HG03571 (cell line): ENCODE data around the gene B9D1.

Experiments used
- ATAC-seq: cut with Tn5 transposase; IDR thresholded peaks from one replicate; pipeline ENCODE4 v1.9.1; 2021; ENCODE audit not compliant: unreplicated experiment

Gene B9D1

GRCh38 chr17:19388791-19389785 is 26.6 kb upstream of the B9D1 start:
- ATAC-seq, result no peak

DNA sequence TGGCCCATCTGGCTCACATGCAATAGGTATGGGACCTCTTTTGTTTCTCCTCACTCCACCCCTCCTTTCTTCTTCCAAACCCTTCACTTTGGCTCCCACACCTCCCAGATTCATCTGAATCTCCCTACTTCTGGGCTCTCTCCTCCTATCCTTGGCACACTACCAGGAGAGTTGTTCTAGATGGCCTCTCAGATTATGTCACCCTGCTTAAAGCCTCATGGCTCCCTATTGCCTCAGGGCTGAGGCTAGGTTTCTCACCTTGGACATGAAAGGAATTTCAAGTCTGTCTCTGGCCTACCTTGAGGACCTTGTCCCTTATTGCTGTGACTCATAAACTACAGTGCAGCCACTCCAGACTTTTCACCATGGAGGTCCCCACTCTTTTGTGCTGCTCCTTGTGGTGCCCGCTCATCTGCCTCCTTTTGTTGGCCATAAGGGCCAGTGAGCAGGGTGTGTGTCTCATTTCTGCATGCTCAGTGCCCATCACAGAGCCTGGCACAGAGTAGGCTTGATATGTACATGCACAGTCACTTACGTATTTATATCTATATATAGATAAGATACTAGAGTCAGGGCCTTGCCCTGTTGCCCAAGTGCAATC is 25.5 kb upstream of the B9D1 start:
- no peak for ATAC-seq

- no peak for ATAC-seq
Observed at GRCh38 chr17:19386974-19387920, 24.7 kb upstream of the B9D1 start, which contains the start of gene MFAP4. TSS of gene MFAP4 (minus strand) at chr17:19387190. CDS start at chr17:19387155, 35 bp downstream.

GRCh38 chr17:19386051-19386929 is 23.8 kb upstream of the B9D1 start:
- no peak for ATAC-seq

GRCh38 chr17:19385521-19385983 is 23.0 kb upstream of the B9D1 start:
- ATAC-seq, result no peak

- no peak for ATAC-seq
Observed at GRCh38 chr17:19384723-19385391, 22.3 kb upstream of the B9D1 start.

GRCh38 chr17:19383681-19384470 is 21.4 kb upstream of the B9D1 start:
- ATAC-seq, result no peak

- ATAC-seq, result no peak
Observed at GRCh38 chr17:19382531-19383444, 20.3 kb upstream of the B9D1 start.

DNA sequence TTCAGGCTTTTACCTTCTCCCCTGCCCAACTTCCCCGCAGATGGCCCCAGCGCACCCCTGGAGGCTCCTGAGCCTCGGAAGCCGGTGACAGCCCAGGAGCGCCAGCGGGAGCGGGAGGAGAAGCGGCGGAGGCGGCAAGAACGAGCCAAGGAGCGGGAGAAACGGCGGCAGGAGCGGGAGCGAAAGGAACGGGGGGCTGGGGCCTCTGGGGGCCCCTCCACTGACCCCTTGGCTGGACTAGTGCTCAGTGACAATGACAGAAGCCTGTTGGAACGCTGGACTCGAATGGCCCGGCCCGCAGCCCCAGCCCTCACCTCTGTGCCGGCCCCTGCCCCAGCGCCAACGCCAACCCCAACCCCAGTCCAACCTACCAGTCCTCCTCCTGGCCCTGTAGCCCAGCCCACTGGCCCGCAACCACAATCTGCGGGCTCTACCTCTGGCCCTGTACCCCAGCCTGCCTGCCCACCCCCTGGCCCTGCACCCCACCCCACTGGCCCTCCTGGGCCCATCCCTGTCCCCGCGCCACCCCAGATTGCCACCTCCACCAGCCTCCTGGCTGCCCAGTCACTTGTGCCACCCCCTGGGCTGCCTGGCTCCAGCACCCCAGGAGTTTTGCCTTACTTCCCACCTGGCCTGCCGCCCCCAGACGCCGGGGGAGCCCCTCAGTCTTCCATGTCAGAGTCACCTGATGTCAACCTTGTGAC is 19.4 kb upstream of the B9D1 start:
- ATAC-seq, result no peak

DNA sequence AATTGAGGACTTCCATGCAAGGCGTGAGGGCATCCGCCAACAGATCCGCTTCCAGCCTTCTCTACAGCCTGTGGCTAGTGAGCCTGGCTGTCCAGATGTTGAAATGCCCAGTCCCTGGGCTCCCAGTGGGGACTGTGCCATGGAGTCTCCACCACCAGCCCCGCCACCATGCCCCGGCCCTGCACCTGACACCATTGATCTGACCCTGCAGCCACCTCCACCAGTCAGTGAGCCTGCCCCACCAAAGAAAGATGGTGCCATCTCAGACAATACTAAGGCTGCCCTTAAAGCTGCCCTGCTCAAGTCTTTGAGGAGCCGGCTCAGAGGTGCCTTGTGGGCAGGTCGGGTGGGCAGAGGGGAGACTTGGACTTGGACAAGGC is 18.8 kb upstream of the B9D1 start:
- ATAC-seq, result no peak

DNA sequence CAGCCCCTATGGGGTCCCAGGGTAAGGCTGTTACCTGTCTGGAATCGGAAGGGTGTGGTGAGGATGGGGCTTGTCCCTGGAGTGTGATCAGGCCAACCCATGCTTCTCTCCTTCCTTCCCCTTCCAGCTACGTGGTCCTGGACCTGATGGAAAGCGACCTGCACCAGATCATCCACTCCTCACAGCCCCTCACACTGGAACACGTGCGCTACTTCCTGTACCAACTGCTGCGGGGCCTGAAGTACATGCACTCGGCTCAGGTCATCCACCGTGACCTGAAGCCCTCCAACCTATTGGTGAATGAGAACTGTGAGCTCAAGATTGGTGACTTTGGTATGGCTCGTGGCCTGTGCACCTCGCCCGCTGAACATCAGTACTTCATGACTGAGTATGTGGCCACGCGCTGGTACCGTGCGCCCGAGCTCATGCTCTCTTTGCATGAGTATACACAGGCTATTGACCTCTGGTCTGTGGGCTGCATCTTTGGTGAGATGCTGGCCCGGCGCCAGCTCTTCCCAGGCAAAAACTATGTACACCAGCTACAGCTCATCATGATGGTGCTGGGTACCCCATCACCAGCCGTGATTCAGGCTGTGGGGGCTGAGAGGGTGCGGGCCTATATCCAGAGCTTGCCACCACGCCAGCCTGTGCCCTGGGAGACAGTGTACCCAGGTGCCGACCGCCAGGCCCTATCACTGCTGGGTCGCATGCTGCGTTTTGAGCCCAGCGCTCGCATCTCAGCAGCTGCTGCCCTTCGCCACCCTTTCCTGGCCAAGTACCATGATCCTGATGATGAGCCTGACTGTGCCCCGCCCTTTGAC is 18.2 kb upstream of the B9D1 start:
- no peak for ATAC-seq

GRCh38 chr17:19379361-19380065 is 17.0 kb upstream of the B9D1 start:
- ATAC-seq, result no peak

DNA sequence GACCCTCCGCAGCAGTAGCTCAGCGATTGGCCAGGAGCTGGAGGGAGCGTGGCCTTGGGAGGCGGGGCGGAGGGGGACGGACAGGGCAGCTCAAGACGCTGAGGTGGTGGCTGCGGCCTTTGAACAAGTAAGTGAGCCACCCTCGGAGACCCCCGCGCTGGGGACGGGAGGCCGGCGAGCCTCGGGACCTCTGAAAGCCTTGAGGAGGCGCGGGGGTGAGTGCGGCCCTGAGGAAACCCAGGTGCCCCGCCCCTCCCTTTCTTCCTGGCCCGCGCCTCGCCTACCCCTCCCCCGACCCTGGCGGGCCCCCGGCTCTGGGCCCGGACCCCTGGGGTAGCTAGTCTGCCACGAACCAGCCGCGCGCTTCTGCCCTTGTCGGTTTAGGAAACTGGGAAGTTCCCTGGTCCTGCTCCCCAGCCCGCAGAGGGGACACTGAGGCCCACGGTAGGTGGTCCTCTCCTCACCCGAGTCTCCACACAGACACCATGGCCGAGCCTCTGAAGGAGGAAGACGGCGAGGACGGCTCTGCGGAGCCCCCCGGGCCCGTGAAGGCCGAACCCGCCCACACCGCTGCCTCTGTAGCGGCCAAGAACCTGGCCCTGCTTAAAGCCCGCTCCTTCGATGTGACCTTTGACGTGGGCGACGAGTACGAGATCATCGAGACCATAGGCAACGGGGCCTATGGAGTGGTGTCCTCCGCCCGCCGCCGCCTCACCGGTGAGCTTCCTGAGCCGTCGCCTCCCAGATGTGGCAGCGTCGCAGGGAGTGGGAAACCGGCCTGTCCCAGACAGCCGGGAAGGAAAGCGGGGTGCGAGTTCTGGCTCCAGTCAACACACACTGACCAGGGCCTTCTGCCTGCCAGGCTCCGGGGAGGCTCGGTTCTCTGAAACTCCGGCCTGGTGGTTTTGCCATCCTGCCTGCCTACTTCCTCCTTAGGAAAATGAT is 16.2 kb upstream of the B9D1 start, which contains the start of gene MAPK7:
Gene MAPK7, plus strand, starts transcription at position 83 of the 945 bp plus-strand sequence. Its CDS starts 403 bp downstream, at position 486.
- ATAC-seq, result no peak
